ENCODE measurements around the gene SPEM2.

SPEM2 gene

GRCh38 chr17:7403977-7404736 is 21.3 kb upstream of the SPEM2 start, which contains the start of gene TMEM256:
Gene TMEM256, minus strand, starts transcription at chr17:7404097. Its CDS starts 13 bp downstream, at chr17:7404084.
- ATAC-seq, result peak; percentile 95

DNA sequence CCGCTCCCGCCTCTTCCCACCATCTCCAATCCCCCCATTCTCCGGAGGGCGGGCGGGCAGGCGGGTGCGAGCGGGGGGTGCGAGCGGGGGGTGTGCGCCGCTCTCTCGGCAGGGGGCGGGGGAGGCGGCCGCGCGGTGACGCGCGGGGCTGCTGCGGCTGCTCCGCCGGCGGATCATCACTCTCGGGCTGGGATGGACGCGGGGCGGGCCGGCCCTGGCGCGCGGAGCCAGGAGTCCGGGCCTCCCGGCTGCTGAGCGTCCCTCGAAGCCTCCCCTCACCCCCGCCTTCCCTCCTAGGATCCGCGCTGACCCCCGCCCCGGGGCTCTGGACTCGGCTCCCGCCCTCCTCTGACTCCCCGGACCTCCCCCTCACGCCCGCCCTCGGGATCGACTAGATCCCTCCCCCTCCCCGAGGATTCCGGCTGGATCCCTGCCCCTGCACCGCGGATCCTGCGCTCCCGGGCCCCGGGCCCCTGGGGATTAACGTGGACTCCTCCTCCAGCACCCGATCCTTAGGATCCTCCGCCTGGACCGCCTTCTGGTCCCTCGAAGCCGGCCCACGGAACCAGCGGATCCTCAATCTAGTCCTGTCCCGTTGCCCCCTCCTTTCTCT is 20.6 kb upstream of the SPEM2 start:
- DNase-seq (peak; percentile 73), ATAC-seq (peak; percentile 33)

More at GRCh38 chr17:7403977-7404736, 21.3 kb upstream of the SPEM2 start, which contains the start of gene TMEM256:
- peak; percentile 95 for DNase-seq

DNA sequence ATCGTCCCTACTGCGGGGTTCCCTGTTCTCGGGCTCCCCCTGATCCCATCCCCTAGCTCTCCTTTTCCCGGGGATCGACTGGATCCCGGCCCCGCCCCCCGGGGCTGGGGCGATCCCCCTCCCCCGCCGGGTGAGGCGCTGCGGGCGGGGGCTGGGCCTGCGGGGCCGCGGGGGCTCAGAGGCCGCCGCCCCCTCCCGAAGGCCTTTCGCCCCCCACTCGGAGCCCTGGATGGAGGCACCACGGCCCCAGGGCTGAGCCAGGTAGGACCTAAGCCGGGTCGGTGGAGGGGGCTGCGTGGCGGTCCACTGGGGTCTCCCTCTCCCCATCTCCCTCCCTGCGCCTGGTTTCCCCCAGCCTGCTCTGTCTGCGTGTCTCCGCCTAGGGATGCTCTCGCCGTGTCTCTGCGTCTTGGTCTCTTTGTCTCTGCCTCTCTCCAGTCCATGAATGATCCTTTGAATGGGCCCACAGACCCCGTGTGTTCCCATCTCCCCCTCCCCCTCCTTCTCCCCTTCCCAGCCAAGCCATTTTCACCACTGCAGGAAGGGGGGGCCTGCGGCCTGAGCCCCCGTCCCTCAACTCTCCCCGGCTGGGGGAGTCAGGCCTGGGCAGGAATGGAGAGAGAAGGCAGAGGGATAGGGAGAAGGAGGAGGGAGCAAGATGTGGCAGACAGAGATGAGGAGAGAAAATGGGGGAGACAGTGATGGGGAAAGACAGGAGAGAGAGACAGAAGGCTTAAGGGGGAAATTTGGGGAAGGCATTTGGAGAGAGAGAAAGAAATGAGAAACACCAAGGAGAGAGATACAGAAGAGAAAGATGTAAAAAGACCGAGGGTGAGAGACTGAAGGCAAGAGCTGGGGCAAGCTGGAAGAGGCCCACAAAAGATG is 19.8 kb upstream of the SPEM2 start:
- DNase-seq (no peak), ATAC-seq (no peak)

- DNase-seq (no peak), ATAC-seq (no peak)
Measured at GRCh38 chr17:7406235-7406825, 19.1 kb upstream of the SPEM2 start.

GRCh38 chr17:7407082-7407481 is 18.3 kb upstream of the SPEM2 start:
- ATAC-seq (no peak), DNase-seq (no peak)

GRCh38 chr17:7407485-7408251 is 17.7 kb upstream of the SPEM2 start, which contains the start of gene NLGN2:
Gene NLGN2, plus strand, starts transcription at chr17:7407845. Its CDS starts 411 bp downstream, at chr17:7408256.
- ATAC-seq (no peak), DNase-seq (no peak)

DNA sequence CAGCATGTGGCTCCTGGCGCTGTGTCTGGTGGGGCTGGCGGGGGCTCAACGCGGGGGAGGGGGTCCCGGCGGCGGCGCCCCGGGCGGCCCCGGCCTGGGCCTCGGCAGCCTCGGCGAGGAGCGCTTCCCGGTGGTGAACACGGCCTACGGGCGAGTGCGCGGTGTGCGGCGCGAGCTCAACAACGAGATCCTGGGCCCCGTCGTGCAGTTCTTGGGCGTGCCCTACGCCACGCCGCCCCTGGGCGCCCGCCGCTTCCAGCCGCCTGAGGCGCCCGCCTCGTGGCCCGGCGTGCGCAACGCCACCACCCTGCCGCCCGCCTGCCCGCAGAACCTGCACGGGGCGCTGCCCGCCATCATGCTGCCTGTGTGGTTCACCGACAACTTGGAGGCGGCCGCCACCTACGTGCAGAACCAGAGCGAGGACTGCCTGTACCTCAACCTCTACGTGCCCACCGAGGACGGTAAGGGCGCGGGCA is 17.1 kb upstream of the SPEM2 start:
- DNase-seq (peak; percentile 44), ATAC-seq (no peak)

- DNase-seq (no peak), ATAC-seq (no peak)
Measured at GRCh38 chr17:7408863-7409262, 16.6 kb upstream of the SPEM2 start.

DNA sequence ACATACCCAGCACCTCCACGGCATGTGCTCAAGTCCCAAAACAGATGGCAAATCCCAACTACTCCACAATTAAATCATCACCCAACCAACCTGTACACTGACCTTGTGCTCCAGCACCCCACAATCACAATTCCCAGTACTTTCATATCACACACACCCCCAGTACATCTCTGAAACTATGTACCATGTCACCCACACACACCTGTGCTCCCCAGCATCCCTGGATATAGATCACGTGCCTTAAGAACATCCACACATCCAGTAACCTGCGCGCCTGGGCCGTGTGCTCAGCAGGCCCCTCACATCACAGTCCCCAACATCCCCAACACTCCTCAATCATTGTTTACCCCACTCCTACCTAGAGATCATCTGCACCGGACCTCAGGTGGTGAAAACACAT is 15.7 kb upstream of the SPEM2 start:
- DNase-seq (no peak), ATAC-seq (no peak)

DNA sequence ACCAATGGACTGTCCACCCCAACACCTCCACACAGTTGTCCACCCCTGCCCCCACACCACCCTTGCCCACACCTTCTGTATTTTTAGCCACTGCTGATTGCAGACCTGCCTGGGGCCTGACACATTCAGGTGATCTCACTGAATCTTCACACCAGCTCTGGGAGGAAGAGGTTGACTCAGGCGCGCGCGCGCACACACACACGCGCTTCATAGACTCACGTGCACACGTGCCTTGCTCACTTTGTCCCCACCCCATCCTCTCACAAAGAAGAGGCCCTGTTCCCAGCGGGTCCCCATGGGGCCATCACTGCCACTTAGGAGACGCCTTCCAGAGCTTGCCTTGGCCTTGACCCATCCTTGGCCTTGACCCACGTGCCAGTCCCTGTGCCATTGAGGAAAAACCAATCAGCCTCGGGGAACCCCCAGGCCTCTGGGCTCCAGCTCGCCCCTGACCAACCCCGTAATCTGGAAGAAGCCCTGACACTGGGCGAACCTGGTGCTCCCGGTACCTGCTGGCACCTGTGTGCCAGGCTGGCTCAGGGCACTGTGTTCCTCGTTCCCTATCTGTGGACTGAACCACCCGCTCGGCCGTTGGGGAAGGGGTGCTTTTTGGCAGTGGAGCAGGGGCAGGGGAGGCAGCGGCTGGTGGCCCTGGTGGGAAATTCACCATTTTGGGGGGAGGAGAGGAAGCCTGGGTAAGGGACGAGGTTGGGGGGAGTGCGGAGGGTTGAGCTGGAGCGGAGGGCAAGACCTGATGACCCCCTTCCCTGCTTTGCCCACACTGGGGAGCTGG is 14.6 kb upstream of the SPEM2 start:
- ATAC-seq, result no peak

GRCh38 chr17:7411427-7411750 is 14.0 kb upstream of the SPEM2 start:
- DNase-seq, result no peak
- no peak for ATAC-seq

More for the DNA sequence above, 14.6 kb upstream of the SPEM2 start:
- no peak for DNase-seq

GRCh38 chr17:7413346-7413985 is 11.9 kb upstream of the SPEM2 start:
- DNase-seq (no peak), ATAC-seq (no peak)

GRCh38 chr17:7414837-7415236 is 10.6 kb upstream of the SPEM2 start:
- ATAC-seq (no peak), DNase-seq (no peak)

- DNase-seq, result no peak
- no peak for ATAC-seq
Measured at GRCh38 chr17:7415784-7416183, 9.6 kb upstream of the SPEM2 start.

DNA sequence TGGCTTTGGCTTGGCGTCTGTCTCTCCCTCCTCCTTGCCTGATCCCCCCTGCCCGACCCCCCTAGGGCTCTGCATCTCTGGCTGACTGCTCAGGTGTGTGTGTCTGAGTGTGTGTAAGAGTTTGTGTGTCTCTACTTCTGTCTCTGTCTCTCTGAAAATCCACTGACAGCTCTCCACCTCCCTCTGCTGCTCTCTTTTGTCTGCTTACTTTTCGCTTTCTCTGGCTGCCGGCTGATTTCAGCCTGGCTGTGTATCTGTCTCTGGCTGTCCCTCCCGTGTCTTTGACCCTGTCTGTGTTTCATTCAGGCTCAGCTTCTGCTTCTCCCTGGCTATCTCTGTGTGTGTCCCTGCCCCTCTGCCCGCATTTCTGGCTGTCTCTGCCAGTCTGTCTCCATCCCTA is 9.1 kb upstream of the SPEM2 start:
- ATAC-seq (no peak), DNase-seq (no peak)

DNA sequence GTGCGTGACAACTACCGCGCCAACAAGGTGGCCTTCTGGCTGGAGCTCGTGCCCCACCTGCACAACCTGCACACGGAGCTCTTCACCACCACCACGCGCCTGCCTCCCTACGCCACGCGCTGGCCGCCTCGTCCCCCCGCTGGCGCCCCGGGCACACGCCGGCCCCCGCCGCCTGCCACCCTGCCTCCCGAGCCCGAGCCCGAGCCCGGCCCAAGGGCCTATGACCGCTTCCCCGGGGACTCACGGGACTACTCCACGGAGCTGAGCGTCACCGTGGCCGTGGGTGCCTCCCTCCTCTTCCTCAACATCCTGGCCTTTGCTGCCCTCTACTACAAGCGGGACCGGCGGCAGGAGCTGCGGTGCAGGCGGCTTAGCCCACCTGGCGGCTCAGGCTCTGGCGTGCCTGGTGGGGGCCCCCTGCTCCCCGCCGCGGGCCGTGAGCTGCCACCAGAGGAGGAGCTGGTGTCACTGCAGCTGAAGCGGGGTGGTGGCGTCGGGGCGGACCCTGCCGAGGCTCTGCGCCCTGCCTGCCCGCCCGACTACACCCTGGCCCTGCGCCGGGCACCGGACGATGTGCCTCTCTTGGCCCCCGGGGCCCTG is 8.3 kb upstream of the SPEM2 start:
- no peak for ATAC-seq
- no peak for DNase-seq

DNA sequence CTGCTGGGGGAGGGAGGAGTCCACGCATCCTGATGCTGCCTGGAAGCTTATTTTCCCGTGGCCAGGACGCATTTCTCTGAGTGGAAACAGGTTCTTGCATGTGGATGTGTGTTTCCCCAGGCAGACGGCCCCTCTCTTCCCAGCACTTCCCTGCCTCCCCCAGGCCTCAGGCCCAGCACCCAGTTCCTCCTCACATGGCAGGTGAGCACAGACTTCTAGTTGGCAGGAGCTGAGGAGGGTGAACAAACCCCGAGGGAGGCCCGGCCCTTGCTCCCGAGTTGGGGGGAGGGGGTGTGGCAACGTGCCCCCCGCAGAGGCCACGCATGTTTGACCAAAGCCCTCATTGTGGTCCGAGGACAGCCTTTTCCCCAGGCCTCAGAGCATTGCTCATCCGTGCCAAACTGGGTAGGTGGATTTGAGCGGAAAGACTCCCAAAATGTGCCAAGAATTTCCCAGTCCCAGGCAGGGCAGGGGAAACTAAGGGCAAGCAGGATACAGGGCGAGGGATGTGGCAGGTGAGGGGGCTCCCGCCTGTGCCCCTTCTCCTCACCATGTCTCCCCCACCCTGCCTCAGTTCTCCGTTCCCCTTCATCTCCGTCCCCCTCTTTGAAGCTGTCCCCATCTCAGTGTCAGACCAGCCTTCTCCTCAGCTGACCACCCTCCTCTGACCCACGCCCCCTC is 6.8 kb upstream of the SPEM2 start:
- DNase-seq (no peak), ATAC-seq (no peak)

DNA sequence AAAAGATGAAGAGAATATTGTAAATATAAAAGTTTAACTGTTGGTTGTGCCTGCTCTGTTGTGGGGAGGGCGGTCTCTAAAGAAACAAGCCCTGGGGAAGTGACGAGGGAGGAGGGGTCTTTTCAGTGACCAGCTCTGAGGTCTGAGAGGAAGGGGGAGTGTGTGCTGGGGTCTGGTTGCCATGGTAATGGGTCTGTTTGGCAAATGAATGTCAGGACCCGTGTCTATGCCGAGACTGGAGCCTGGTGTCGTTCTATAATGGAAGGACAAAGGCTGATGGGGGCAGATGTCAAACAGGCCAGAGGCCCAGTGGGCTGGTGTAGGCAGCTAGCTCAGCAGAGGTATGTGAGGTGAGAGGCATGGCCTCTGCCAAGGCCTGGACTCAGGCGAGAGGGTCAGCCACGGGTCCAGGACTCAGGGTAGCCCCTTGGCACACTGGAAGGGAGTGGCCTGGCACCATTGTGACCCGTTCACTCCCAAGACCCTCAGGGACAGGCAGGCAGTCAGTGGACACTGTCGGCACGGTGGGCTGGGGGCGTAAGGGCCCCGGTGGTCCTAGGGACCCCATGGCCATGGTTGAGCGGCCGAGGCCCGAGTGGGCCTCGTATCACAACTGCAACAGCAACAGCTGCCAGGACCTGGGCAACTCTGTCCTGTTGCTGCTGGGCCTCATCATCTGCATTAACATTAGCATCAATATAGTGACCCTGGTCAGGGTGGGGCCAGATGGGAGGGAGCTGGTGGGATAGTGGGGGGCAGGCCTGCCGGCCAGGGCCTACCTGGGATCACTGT is 5.4 kb upstream of the SPEM2 start, which contains the start of gene SPEM1:
SPEM1 (plus strand) TSS at position 506 of the 792 bp plus-strand sequence; CDS start at position 567, 61 bp downstream.
- ATAC-seq (no peak), DNase-seq (no peak)
